GM21529 (cell line): ENCODE results near the gene ABCB6.
"Not testable (repeated sequence)": the region's sequence is repeated elsewhere in the genome, so short reads cannot be mapped to it uniquely, and the experiment has no call there.

ENCODE experiments used
- ATAC-seq: cut with Tn5 transposase; IDR thresholded peaks from one replicate; pipeline ENCODE4 v1.9.1; 2021; ENCODE audit not compliant: unreplicated experiment

The ABCB6 gene

GRCh38 chr2:219214141-219214540 lies 4.6 kb downstream of the ABCB6 start:
- no peak for ATAC-seq

- no peak for ATAC-seq
Measured at GRCh38 chr2:219213486-219214071, 5.2 kb downstream of the ABCB6 start.

GRCh38 chr2:219213026-219213415 lies 5.7 kb downstream of the ABCB6 start:
- ATAC-seq: no peak

GRCh38 chr2:219210886-219211362 lies 7.8 kb downstream of the ABCB6 start:
- ATAC-seq: no peak

GRCh38 chr2:219210196-219210885 lies 8.4 kb downstream of the ABCB6 start:
- no peak for ATAC-seq

- ATAC-seq: no peak
Measured at GRCh38 chr2:219209236-219210195, 9.2 kb downstream of the ABCB6 start.

GRCh38 chr2:219207884-219208740 lies 10.6 kb downstream of the ABCB6 start:
- no peak for ATAC-seq

GRCh38 chr2:219207134-219207883 lies 11.4 kb downstream of the ABCB6 start:
- ATAC-seq: no peak

- ATAC-seq: peak; percentile 96
Measured at GRCh38 chr2:219206328-219207133, 12.2 kb downstream of the ABCB6 start, which contains the start of gene ZFAND2B. Gene ZFAND2B (plus strand): TSS chr2:219206782. CDS start chr2:219206988, 206 bp downstream.

GRCh38 chr2:219205981-219206327 lies 12.8 kb downstream of the ABCB6 start:
- no peak for ATAC-seq

GRCh38 chr2:219205165-219205538 lies 13.6 kb downstream of the ABCB6 start:
- no peak for ATAC-seq

GRCh38 chr2:219204425-219205164 lies 14.2 kb downstream of the ABCB6 start:
- ATAC-seq: no peak

- ATAC-seq: not testable (repeated sequence)
Measured at GRCh38 chr2:219201331-219201730, 17.4 kb downstream of the ABCB6 start.

GRCh38 chr2:219200502-219201326 lies 18.0 kb downstream of the ABCB6 start:
- ATAC-seq: not testable (repeated sequence)

GRCh38 chr2:219199470-219200211 lies 19.1 kb downstream of the ABCB6 start:
- ATAC-seq: no peak

- ATAC-seq: no peak
Measured at GRCh38 chr2:219198974-219199373, 19.8 kb downstream of the ABCB6 start.

GRCh38 chr2:219197388-219197787 lies 21.4 kb downstream of the ABCB6 start:
- ATAC-seq: no peak
